ENCODE data around the gene NFKBIL1.

NFKBIL1 gene

GRCh38 chr6:31592396-31592771 lies 45.0 kb downstream of the NFKBIL1 start:
- Histone ChIP-seq H3K9me2 (replicated peaks; ENCODE audit: low read depth, low read length) (no peaks in the 10 kb centered on the region), H3K79me2 (ENCODE audit: insufficient read depth, low read length) (peaks cover 32% of the 10 kb centered on the region), H3K9me3 (ENCODE audit: insufficient read depth, low read depth, low read length) (no peaks in the 10 kb centered on the region), H3K4me2 (ENCODE audit: low read depth, low read length, poor library complexity, severe bottlenecking) (peak overlapping the region; percentile 77), H3K36me3 (ENCODE audit: insufficient read depth, low read length) (no peaks in the 10 kb centered on the region), H3K4me3 (ENCODE audit: low read length, poor library complexity, severe bottlenecking) (peak overlapping the region; percentile 62), H4K20me1 (ENCODE audit: insufficient read depth, low read length, poor library complexity, severe bottlenecking) (no peaks in the 10 kb centered on the region), H2AFZ (ENCODE audit: low read length) (no peak overlapping the region), H3K27me3 (ENCODE audit: insufficient read depth, low read length, poor library complexity, severe bottlenecking) (no peaks in the 10 kb centered on the region), H3K4me1 (ENCODE audit: insufficient read depth, low read length, poor library complexity, severe bottlenecking) (peaks cover 47% of the 10 kb centered on the region), H3F3A (ENCODE audit: low read depth) (no peaks in the 10 kb centered on the region), H3K9ac (ENCODE audit: low read depth, low read length, poor library complexity, severe bottlenecking) (peak overlapping the region; percentile 78)
- TF ChIP-seq CTCF (conservative IDR thresholded peaks at IDR 0.05; ENCODE audit: low read length), result no peak
- TF ChIP-seq EZH2phosphoT487 (IDR thresholded peaks at IDR 0.05; ENCODE audit: borderline replicate concordance), result no peak

DNA sequence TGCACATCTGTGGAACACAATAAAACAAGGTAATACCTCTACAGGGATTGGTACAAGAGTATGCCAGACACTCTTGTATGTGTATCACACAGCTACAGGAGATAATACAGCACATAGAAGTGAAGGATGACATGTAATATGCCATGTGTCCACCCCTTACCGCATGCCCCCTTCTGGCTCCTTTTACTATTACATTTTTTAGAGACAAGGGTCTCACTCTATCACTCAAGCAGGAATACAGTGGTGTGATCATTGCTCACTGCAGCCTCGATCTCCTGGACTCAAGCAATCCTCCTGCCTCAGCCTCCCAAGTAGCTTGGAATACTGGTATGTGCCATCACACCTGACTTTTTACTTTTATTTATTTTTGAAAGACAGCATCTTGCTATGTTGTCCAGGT lies 49.6 kb downstream of the NFKBIL1 start:
- H3K4me3 ChIP-seq (ENCODE audit: low read length, poor library complexity, severe bottlenecking), result no peak overlapping the region
- H3K79me2 ChIP-seq (ENCODE audit: insufficient read depth, low read length), result no peaks in the 10 kb centered on the region
- TF ChIP-seq CTCF (conservative IDR thresholded peaks at IDR 0.05; ENCODE audit: low read length) (peak; percentile 68), EZH2phosphoT487 (IDR thresholded peaks at IDR 0.05; ENCODE audit: borderline replicate concordance) (no peak)
- no peaks in the 10 kb centered on the region for H3K9me3 ChIP-seq (ENCODE audit: insufficient read depth, low read depth, low read length)
- H3K27me3 ChIP-seq (ENCODE audit: insufficient read depth, low read length, poor library complexity, severe bottlenecking), result no peaks in the 10 kb centered on the region
- H3F3A ChIP-seq (ENCODE audit: low read depth), result no peaks in the 10 kb centered on the region
- no peak overlapping the region; the same call in 1 of the 2 replicates for H2AFZ ChIP-seq (ENCODE audit: low read length)
- H4K20me1 ChIP-seq (ENCODE audit: insufficient read depth, low read length, poor library complexity, severe bottlenecking), result no peaks in the 10 kb centered on the region
- no peaks in the 10 kb centered on the region for H3K9me2 ChIP-seq (replicated peaks; ENCODE audit: low read depth, low read length)
- no peak overlapping the region for H3K9ac ChIP-seq (ENCODE audit: low read depth, low read length, poor library complexity, severe bottlenecking)
- no peaks in the 10 kb centered on the region for H3K36me3 ChIP-seq (ENCODE audit: insufficient read depth, low read length)
- peaks cover 28% of the 10 kb centered on the region for H3K4me1 ChIP-seq (ENCODE audit: insufficient read depth, low read length, poor library complexity, severe bottlenecking)
- no peak overlapping the region for H3K4me2 ChIP-seq (ENCODE audit: low read depth, low read length, poor library complexity, severe bottlenecking)

DNA sequence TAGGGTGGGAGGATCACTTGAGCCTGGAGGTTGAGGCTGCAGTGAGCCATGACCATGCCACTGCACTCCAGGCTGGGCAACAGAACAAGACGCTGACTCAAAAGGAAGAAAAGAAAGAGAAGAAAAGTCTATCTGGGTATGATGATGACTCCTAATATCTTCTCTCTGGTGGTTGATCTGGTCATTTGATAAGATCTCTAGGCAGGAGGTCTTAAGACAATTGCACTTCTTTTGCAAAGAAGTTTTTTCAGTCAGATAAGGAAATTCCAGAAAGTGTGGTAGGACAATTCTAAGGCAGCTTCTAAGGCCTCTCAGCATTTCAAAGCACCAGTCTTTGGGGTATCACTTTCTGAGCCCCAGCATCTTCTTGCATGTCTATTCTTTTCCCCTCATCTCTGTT lies 59.9 kb downstream of the NFKBIL1 start:
- Histone ChIP-seq H3K27me3 (ENCODE audit: insufficient read depth, low read length, poor library complexity, severe bottlenecking) (no peaks in the 10 kb centered on the region), H3K4me3 (ENCODE audit: low read length, poor library complexity, severe bottlenecking) (no peak overlapping the region), H3K36me3 (ENCODE audit: insufficient read depth, low read length) (no peaks in the 10 kb centered on the region), H3K4me2 (ENCODE audit: low read depth, low read length, poor library complexity, severe bottlenecking) (no peak overlapping the region), H3K9me2 (replicated peaks; ENCODE audit: low read depth, low read length) (no peaks in the 10 kb centered on the region), H3K9me3 (ENCODE audit: insufficient read depth, low read depth, low read length) (no peaks in the 10 kb centered on the region), H3K79me2 (ENCODE audit: insufficient read depth, low read length) (no peaks in the 10 kb centered on the region), H4K20me1 (ENCODE audit: insufficient read depth, low read length, poor library complexity, severe bottlenecking) (no peaks in the 10 kb centered on the region), H3F3A (ENCODE audit: low read depth) (no peaks in the 10 kb centered on the region), H2AFZ (ENCODE audit: low read length) (no peak overlapping the region), H3K4me1 (ENCODE audit: insufficient read depth, low read length, poor library complexity, severe bottlenecking) (peaks cover 5% of the 10 kb centered on the region), H3K9ac (ENCODE audit: low read depth, low read length, poor library complexity, severe bottlenecking) (no peak overlapping the region)
- no peak for TF ChIP-seq CTCF (conservative IDR thresholded peaks at IDR 0.05; ENCODE audit: low read length)
- TF ChIP-seq EZH2phosphoT487 (IDR thresholded peaks at IDR 0.05; ENCODE audit: borderline replicate concordance), result no peak
